DMS114 treated with DMSO at 0.1 percent for 48 hours (cell line): ENCODE results near the gene KLK1.
"Not testable (repeated sequence)": the region's sequence is repeated elsewhere in the genome, so short reads cannot be mapped to it uniquely, and the experiment has no call there.

Experiments
- DNase-seq: peaks from one replicate; lab custom pipeline; 2025; ENCODE audit not compliant: unreplicated experiment; lab: John Stamatoyannopoulos, UW

KLK1 gene

DNA sequence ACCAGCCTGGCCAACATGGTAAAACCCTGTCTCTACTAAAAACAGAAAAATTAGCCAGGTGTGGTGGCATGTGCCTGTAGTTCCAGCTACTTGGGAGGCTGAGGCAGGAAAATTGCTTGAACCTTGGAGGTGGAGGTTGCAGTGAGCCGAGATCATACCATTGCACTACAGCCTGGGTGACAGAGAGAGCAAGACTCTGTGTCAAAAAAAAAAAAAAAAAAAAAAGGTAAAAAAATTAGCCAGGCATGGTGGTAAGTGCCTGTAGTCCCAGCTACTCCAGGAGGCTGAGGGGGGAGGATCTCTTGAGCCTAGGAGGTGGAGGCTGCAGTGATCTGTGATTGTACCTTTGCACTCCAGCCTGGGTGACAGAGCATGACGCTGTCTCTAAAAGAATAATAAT, 53.4 kb downstream of the KLK1 start, which contains the start of gene GPR32:
Gene GPR32, plus strand, starts transcription at position 301 of the 400 bp plus-strand sequence. CDS start 137 bp downstream, outside the sequence.
- DNase-seq: not testable (repeated sequence)
